ENCODE measurements around the gene TPO.

The TPO gene

DNA sequence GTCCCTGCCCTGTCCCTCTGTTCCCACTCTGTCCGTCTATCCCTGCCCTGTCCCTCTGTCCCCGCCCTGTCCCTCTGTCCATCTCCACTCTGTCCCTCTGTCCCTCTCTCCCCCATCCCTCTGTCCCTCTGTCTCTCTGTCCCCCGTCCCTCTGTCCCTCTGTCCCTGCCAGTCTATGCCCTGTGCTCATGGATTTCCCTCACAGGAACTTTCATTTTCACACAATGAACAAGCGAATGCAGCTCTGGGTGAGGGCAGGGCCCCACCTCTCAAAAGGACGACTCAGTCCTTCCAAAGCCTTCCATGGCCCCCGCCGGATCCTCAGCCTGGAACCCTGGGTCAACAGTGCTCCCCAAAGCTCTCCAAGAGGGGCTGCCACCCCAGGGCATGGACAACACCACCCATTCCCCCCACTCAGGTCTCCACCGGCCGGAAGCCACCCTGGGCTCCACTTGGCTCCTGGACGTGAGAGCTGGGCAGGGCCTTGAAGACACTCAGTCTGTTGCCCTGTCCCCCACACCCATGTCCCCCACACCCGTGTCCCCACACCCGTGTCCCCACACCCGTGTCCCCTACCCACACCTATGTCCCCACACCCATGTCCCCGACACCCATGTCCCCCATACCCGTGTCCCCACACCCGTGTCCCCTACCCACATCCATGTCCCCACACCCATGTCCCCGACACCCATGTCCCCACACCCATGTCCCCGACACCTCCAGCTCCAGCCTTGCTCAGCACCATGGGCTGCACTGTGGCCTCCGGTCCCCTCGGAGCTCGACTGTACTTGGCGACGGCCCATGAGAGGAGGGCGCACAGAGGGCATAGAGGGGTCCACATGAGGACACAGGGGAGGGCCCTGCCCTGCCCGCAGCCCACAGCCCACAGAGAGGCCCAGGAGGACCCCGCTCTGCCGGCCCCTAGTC is 175.1 kb downstream of the TPO start:
- DNase-seq: no peak

DNA sequence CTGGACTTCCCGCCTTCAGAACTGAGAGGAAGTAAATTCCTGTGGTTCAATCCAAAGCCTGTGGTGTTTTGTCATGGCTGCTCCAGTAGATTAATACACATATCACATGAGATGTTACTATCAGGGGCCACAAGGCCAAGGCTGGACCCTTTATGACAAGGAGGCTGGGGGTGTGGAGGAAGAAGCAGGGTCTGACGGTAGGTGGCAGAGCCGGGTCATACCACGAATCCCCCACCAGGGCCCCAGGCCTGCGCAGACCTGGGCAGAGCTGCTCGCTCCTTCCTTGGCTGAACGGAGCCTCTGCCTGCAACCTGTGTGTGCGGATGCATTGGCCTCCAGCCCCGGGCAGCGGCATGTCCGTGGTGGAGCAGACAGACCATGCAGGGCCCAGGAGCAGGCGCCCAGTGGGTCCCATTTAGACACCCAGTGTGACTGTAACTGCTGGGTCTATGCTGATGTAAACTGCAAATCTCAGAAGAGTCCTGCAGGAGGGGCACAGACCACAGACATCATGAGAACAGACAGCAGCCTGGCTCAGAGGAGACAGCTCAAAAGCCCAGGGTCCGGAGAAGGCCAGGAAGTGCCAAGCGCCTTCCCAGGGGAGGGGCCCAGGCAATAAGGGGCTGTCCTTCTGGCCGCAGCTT is 175.8 kb downstream of the TPO start:
- DNase-seq: no peak

DNA sequence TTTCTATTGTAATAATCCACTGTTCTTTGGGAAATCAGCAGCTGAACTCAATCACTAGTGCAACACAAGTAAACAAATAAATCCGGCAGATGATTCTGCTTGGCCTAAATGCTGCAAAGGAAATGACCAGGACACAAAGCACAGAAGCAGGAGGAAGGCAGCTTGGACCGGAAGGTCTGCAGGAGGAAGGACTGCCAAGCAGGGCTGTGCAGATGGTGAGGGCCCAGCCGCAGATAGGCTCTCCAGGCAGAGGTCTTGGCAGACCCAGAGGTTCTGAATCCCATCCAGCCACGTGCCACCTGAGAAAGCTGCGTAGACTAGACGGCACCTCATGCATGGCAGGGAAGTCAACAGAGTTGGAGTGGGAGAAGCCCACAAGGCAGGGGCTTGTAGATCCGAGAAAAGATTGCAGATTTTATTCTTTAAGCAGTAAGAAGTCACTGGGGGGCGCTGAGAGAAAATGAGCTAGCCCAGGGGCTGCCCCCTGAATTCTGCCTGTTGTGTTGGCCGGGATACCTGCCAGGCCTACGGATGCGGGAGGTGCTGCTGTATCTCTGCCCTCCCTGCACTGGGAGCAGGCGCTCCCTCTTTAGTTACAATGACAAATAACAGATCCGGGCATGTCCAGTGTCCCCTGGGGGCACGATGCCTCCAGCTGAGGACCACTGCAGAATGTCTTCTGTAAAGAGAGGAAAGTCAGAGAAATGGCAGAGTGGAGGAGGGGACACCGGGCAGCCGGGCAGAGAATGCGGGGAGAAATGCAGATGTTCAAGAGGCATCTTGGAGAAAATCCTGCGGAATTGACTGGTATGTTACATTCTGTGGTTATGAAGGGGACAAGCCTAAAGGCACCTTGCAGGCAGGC is 177.6 kb downstream of the TPO start:
- no peak for DNase-seq

DNA sequence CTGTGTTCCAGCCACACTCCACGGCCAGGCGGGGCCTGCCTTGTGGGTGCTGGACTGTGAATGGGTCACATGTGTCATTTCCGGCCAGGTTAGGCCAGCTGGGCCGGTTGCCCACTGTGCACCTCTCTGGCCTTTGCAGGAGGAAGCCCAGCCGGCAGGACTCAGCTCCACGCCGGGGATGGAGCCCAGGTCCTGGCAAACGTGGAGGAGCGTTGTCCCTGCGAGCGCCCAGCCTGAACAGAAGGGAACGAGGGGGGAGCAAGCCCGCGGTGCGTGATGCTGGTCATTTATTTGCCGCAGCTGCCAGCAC is 178.2 kb downstream of the TPO start:
- no peak for DNase-seq
